Neural progenitor cell (in vitro differentiated cells): ENCODE data around the gene MCM5. TPM values are rescaled to one million over a fixed set of nuclear protein-coding genes. Genes with fewer than 3 reads are reported as not detected.

ENCODE experiments used
- DNase-seq: peaks from one replicate; pipeline ENCODE4 v3.0.0-alpha.2; 2016; ENCODE audit warnings: low spot score
- H2AFZ ChIP-seq: fragments of 200-600 bp; sonication (generic); replicated peaks from 2 replicates; pipeline ENCODE4 v1.6.1; 2016; ENCODE audit warnings: antibody characterized with exemption
- H3F3A ChIP-seq: fragments of 200-600 bp; sonication (generic); 2 replicates; pipeline ENCODE4 v1.6.1; 2016; ENCODE audit warnings: antibody characterized with exemption, low read depth
- H3K27ac ChIP-seq: fragments of 200-600 bp; sonication (generic); 2 replicates; pipeline ENCODE4 v1.5.1; 2016; ENCODE audit warnings: mild to moderate bottlenecking
- H3K27me3 ChIP-seq: fragments of 200-600 bp; sonication (generic); 2 replicates; pipeline ENCODE4 v1.6.1; 2016; ENCODE audit warnings: mild to moderate bottlenecking, moderate library complexity
- H3K36me3 ChIP-seq: fragments of 200-600 bp; sonication (generic); 2 replicates; pipeline ENCODE4 v1.5.1; 2016
- H3K4me1 ChIP-seq: fragments of 200-600 bp; sonication (generic); 2 replicates; pipeline ENCODE4 v1.6.1; 2016; ENCODE audit warnings: mixed run types
- H3K4me2 ChIP-seq: fragments of 200-600 bp; sonication (generic); 2 replicates; pipeline ENCODE4 v1.6.1; 2016
- H3K4me3 ChIP-seq: fragments of 200-600 bp; sonication (generic); 2 replicates; pipeline ENCODE4 v1.5.1; 2016
- H3K79me2 ChIP-seq: fragments of 200-600 bp; sonication (generic); 2 replicates; pipeline ENCODE4 v1.6.1; 2016; ENCODE audit warnings: low read depth
- H3K9ac ChIP-seq: fragments of 200-600 bp; sonication (generic); 2 replicates; pipeline ENCODE4 v1.6.1; 2016
- H3K9me3 ChIP-seq: fragments of 200-600 bp; sonication (generic); 2 replicates; pipeline ENCODE4 v1.5.1; 2016; ENCODE audit warnings: low read depth
- H4K20me1 ChIP-seq: fragments of 200-600 bp; sonication (generic); 2 replicates; pipeline ENCODE4 v1.6.1; 2016; ENCODE audit warnings: low read depth
- H3K27ac Mint-ChIP-seq: 3 replicates; pipeline ENCODE4 v1.8.0; 2021; ENCODE audit warnings: mixed read lengths
- H3K27me3 Mint-ChIP-seq: 2 replicates; pipeline ENCODE4 v1.8.0; 2022; ENCODE audit warnings: low read depth, mild to moderate bottlenecking, inconsistent platforms, moderate library complexity, mixed read lengths; ENCODE audit not compliant: insufficient read depth
- H3K36me3 Mint-ChIP-seq: 3 replicates; pipeline ENCODE4 v1.8.0; 2021; ENCODE audit warnings: mixed read lengths
- H3K4me1 Mint-ChIP-seq: 3 replicates; pipeline ENCODE4 v1.8.0; 2021; ENCODE audit warnings: mixed read lengths
- H3K4me3 Mint-ChIP-seq: 3 replicates; pipeline ENCODE4 v1.8.0; 2021; ENCODE audit warnings: mild to moderate bottlenecking, moderate library complexity, mixed read lengths
- H3K9me3 Mint-ChIP-seq: 3 replicates; pipeline ENCODE4 v1.8.0; 2020; ENCODE audit warnings: mixed read lengths
- EZH2 ChIP-seq: fragments of 200-600 bp; sonication (generic); IDR thresholded peaks from 2 replicates; pipeline ENCODE4 v1.6.1; 2017; ENCODE audit warnings: antibody characterized with exemption, mild to moderate bottlenecking, moderate library complexity
- EZH2phosphoT487 ChIP-seq: fragments of 200-600 bp; sonication (generic); IDR thresholded peaks from 2 replicates; pipeline ENCODE4 v1.6.1; 2017; ENCODE audit warnings: antibody characterized with exemption
- total RNA-seq: library from RNA; depleted of rRNA; stranded (reverse); fragments of >200 nt; gene quantifications from 2 replicates; pipeline ENCODE4 v1.2.3, GENCODE V29; 2015; ENCODE audit warnings: low replicate concordance
- TF ChIP-seq, protein P1 (sequence below): fragments of 200-600 bp; sonication (generic); IDR thresholded peaks from 2 replicates; pipeline ENCODE4 v1.5.1; 2017; ENCODE audit warnings: antibody characterized with exemption, mild to moderate bottlenecking

MCM5 gene
- total RNA-seq, 1 donor from 2014 or later, result 131 TPM

DNA sequence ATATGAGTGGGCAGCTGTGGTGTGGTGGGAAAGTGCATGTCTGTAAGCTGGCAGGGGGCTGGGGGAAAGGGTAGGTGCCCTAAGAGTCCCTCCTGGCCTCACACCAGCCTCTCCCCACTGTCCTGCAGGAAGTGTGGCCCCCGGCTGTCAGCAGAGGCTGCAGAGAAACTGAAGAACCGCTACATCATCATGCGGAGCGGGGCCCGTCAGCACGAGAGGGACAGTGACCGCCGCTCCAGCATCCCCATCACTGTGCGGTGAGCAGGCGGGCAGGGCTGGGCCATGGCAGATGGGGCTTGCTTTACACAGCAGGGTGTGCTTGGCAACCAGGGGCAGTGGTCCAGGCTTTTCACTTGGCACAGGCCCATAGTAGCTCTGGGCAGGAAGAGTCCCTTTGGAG lies 19.8 kb downstream of the MCM5 start:
- Mint-ChIP-seq H3K9me3 (no peaks in the 10 kb centered on the region), H3K4me3 (no peak overlapping the region), H3K27ac (no peak overlapping the region), H3K36me3 (peaks cover 34% of the 10 kb centered on the region), H3K4me1 (peaks cover 6% of the 10 kb centered on the region), H3K27me3 (no peaks in the 10 kb centered on the region)
- no peaks in the 10 kb centered on the region for H3K79me2 ChIP-seq
- no peak overlapping the region for H3K4me2 ChIP-seq
- H3F3A ChIP-seq, result peaks cover 11% of the 10 kb centered on the region
- H3K27ac ChIP-seq, result no peak overlapping the region
- peaks cover 24% of the 10 kb centered on the region for H4K20me1 ChIP-seq
- H3K36me3 ChIP-seq, result no peaks in the 10 kb centered on the region
- TF ChIP-seq, protein P1, sequence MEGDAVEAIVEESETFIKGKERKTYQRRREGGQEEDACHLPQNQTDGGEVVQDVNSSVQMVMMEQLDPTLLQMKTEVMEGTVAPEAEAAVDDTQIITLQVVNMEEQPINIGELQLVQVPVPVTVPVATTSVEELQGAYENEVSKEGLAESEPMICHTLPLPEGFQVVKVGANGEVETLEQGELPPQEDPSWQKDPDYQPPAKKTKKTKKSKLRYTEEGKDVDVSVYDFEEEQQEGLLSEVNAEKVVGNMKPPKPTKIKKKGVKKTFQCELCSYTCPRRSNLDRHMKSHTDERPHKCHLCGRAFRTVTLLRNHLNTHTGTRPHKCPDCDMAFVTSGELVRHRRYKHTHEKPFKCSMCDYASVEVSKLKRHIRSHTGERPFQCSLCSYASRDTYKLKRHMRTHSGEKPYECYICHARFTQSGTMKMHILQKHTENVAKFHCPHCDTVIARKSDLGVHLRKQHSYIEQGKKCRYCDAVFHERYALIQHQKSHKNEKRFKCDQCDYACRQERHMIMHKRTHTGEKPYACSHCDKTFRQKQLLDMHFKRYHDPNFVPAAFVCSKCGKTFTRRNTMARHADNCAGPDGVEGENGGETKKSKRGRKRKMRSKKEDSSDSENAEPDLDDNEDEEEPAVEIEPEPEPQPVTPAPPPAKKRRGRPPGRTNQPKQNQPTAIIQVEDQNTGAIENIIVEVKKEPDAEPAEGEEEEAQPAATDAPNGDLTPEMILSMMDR, result no peak
- TF ChIP-seq EZH2phosphoT487, result no peak
- TF ChIP-seq EZH2, result no peak
- no peak overlapping the region for H3K9ac ChIP-seq
- H3K27me3 ChIP-seq, result no peaks in the 10 kb centered on the region
- H3K4me1 ChIP-seq, result peaks cover under 1% of the 10 kb centered on the region
- no peak overlapping the region for H2AFZ ChIP-seq
- H3K4me3 ChIP-seq, result no peak overlapping the region
- no peak for DNase-seq
- no peaks in the 10 kb centered on the region for H3K9me3 ChIP-seq

DNA sequence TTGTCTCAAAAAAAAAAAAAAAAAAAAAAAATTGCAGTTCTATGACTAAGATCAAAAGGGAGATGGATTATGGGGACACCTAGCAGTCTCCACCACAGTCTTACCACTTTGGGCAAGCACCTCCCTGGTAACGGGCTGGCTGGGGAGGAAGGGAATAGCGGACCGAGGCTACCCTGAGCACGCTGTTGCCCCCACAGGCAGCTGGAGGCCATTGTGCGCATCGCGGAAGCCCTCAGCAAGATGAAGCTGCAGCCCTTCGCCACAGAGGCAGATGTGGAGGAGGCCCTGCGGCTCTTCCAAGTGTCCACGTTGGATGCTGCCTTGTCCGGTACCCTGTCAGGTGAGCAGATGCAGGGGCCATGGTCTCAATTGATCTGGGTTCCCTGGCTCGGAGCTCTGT lies 21.2 kb downstream of the MCM5 start:
- Histone ChIP-seq H3K27me3 (no peaks in the 10 kb centered on the region), H3F3A (peaks cover 25% of the 10 kb centered on the region), H3K4me1 (peaks cover 14% of the 10 kb centered on the region), H3K36me3 (no peaks in the 10 kb centered on the region), H2AFZ (no peak overlapping the region), H3K4me2 (no peak overlapping the region), H3K9ac (no peak overlapping the region), H4K20me1 (peaks cover 31% of the 10 kb centered on the region), H3K79me2 (no peaks in the 10 kb centered on the region), H3K4me3 (no peak overlapping the region), H3K9me3 (no peaks in the 10 kb centered on the region), H3K27ac (no peak overlapping the region)
- DNase-seq, result no peak
- Mint-ChIP-seq H3K4me1 (peaks cover 18% of the 10 kb centered on the region), H3K27ac (no peak overlapping the region), H3K36me3 (peaks cover 26% of the 10 kb centered on the region), H3K27me3 (no peaks in the 10 kb centered on the region), H3K9me3 (no peaks in the 10 kb centered on the region), H3K4me3 (no peak overlapping the region)
- no peak for TF ChIP-seq EZH2phosphoT487
- TF ChIP-seq, protein P1, result no peak
- no peak for TF ChIP-seq EZH2

DNA sequence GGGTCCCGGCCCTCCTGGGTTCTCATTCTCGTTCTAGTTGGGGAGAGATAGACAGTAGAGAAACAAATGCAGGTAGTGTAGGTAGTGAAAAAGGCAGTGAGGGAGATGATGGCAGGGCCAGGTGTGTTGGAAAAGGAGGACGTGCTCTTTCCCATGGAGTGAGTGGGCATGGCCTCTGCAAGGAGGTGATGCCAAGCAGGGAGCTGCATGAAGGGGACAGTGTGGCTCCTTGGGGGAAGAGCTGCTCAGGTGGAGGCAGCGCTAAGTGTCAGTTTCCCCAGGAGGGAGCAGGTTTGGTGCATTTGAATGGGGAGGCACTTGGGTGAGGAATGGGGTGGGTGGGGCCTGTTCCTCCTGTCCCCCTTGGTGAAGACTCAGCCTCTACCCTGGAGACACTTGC lies 22.2 kb downstream of the MCM5 start:
- Histone ChIP-seq H3K4me1 (peaks cover 24% of the 10 kb centered on the region), H3K27me3 (no peaks in the 10 kb centered on the region), H3K4me3 (no peak overlapping the region), H3K27ac (no peak overlapping the region), H3K36me3 (no peaks in the 10 kb centered on the region), H4K20me1 (peaks cover 31% of the 10 kb centered on the region), H3K9ac (no peak overlapping the region), H3K9me3 (no peaks in the 10 kb centered on the region), H3K4me2 (no peak overlapping the region), H2AFZ (no peak overlapping the region), H3F3A (peaks cover 35% of the 10 kb centered on the region), H3K79me2 (peaks cover 3% of the 10 kb centered on the region)
- Mint-ChIP-seq H3K36me3 (peaks cover 18% of the 10 kb centered on the region), H3K4me3 (no peak overlapping the region), H3K27ac (no peak overlapping the region), H3K27me3 (no peaks in the 10 kb centered on the region), H3K4me1 (peaks cover 28% of the 10 kb centered on the region), H3K9me3 (no peaks in the 10 kb centered on the region)
- TF ChIP-seq, protein P1, result no peak
- no peak for TF ChIP-seq EZH2phosphoT487
- no peak for TF ChIP-seq EZH2
- DNase-seq, result no peak
